Globus pallidus (tissue), 1 donor: ENCODE results near the gene IL21R.

Experiments used
- DNase-seq: peaks from one replicate; pipeline ENCODE4 v3.0.0-alpha.2; 2015; ENCODE audit warnings: low spot score

The IL21R gene

GRCh38 chr16:27401768-27402568, at the start of gene IL21R:
Gene IL21R (plus strand): TSS chr16:27402174. CDS start chr16:27430072, 27,898 bp downstream.
- DNase-seq, result peak; percentile 20

DNA sequence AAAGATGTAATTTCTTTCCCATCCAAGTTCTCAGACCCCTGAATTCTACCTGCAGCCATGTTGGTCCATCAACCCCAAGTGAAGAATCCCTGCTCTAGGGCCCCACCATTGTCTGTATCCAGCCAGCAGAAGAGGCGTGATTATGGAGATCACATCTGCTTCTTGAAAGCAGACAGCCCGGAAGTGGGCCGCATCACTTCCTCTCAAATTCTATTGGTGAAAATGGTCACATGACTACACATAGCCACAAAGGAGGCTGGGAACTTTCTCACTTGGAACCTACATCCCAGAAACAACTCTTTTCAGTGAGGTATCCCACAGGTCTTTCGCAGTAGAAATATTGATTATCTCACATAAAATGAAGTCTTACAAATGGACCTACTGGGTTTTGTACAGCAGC, 48.1 kb upstream of the IL21R start:
- no peak for DNase-seq

DNA sequence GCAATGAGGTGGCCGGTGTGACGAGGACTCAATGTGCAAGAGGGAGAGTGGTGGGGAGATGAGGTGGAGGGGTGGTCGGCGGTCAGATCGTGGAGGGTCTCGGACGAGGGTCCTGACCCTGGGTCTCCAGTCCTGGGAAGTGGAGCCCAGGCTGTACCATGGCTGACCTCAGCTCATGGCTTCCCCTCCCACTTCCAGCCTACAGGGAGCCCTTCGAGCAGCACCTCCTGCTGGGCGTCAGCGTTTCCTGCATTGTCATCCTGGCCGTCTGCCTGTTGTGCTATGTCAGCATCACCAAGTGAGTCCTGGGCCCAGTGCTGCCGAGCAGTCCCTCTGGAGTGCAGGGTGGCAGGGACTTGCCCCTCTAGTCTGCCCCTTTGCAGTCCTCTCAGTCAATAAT, 46.4 kb upstream of the IL21R start:
- DNase-seq, result no peak

GRCh38 chr16:27356794-27357193, 45.2 kb upstream of the IL21R start:
- no peak for DNase-seq

GRCh38 chr16:27359051-27359450, 42.9 kb upstream of the IL21R start:
- DNase-seq, result no peak

- DNase-seq, result no peak
These were observed 42.4 kb upstream of the IL21R start for GRCh38 chr16:27359615-27360014.

GRCh38 chr16:27361987-27362386, 40.0 kb upstream of the IL21R start:
- DNase-seq, result no peak

GRCh38 chr16:27362570-27363245, 39.3 kb upstream of the IL21R start:
- DNase-seq, result no peak

GRCh38 chr16:27363246-27363632, 38.7 kb upstream of the IL21R start:
- DNase-seq, result no peak

- DNase-seq, result no peak
These were observed 38.2 kb upstream of the IL21R start for GRCh38 chr16:27363797-27364196.

DNA sequence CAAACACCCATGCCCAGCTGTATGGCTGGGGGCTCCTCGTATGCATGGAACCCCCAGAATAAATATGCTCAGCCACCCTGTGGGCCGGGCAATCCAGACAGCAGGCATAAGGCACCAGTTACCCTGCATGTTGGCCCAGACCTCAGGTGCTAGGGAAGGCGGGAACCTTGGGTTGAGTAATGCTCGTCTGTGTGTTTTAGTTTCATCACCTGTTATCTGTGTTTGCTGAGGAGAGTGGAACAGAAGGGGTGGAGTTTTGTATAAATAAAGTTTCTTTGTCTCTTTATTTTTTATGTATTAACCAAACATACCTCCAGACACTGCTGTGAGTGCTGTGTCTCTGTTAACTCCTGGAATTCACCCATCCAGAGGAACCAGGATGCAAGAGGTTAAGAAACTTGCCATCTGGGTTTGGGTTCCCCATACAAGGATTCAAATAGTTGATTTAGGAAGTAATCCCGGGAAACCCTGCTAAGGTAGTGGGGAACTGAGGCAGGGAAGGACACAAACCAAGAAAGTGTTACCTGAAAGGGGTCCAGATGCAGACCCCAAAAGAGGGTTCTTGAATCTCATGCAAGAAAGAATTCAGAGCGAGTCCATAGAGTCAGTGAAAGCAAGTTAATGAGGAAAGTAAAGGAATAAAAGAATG, 37.4 kb upstream of the IL21R start:
- DNase-seq, result no peak

- no peak for DNase-seq
These were observed 36.6 kb upstream of the IL21R start for GRCh38 chr16:27365142-27366089.

DNA sequence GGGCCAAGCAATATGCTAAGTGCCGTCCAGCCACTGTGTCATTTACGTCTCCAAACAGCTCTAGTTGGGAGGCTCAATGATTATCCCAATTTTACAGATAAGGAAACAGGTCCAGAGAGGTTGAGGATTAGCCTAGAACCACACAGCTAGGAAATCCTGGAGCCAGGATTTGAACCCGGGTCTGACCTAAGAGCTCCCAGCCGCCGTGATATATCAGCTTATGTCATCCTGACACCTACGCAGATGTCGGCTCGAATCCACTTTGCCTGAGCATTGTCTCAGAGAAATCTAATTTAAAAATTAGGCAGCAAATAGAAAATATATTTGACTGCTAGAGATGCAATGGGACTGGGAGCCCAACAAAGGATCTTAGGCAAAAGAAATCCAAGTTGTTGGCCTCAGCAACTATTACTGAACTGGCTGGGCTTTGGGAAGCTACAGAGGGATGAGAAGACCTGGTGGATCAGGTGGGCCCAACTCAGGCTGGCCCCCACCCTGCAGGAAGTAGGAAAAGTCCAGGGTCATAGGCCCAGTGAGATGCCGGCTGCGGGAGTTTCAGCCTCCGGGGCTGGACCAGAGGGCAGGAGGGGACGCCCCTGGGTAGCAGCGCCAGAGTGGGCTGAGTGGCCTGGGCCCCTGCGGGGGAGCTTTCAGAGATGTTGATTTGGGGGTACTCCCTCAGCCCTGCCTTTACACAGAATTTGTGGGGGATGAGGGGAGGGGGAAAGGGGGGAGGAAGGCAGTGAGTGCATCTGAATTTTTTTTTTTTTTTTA, 35.1 kb upstream of the IL21R start:
- DNase-seq, result no peak

- DNase-seq, result peak; percentile 43
These were observed 34.3 kb upstream of the IL21R start for GRCh38 chr16:27367461-27368357.

DNA sequence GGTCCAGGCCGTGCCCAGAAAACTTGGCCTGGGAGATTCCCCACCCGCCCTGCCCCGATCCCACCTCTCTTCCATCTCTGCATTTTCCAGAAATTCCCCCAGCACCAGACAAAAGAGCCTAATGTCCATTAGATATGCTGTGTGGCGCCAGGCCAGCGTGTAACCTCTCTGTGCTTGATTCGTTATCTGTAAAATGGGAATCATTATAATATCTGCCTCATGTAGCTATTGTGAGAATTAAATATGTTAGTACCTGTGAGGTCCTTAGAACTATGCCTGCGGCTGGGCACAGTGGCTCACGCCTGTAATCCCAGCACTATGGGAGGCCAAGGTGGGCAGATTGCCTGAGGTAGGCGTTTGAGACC, 33.6 kb upstream of the IL21R start:
- DNase-seq, result no peak

GRCh38 chr16:27369806-27370205, 32.2 kb upstream of the IL21R start:
- no peak for DNase-seq

DNA sequence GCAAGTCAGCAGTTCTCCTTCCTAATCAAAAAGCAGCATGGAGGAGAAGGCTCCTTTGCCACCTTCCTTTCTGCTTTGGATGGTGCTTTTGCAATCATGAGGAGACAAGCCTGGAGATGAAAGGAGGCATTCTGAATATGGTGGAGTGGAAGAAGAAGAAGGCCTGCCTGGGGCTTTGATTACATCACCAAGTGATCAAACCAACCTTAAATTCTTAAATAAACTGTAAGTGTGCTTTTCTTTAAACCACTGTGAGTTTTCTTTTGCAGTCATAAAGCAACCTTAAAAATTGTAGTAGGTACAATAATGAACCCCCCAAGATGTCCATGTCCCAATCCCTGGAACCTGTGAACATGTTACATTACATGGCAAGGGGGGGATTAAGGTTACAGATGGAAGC, 31.7 kb upstream of the IL21R start:
- DNase-seq, result no peak

GRCh38 chr16:27373312-27373711, 28.7 kb upstream of the IL21R start:
- DNase-seq, result no peak

DNA sequence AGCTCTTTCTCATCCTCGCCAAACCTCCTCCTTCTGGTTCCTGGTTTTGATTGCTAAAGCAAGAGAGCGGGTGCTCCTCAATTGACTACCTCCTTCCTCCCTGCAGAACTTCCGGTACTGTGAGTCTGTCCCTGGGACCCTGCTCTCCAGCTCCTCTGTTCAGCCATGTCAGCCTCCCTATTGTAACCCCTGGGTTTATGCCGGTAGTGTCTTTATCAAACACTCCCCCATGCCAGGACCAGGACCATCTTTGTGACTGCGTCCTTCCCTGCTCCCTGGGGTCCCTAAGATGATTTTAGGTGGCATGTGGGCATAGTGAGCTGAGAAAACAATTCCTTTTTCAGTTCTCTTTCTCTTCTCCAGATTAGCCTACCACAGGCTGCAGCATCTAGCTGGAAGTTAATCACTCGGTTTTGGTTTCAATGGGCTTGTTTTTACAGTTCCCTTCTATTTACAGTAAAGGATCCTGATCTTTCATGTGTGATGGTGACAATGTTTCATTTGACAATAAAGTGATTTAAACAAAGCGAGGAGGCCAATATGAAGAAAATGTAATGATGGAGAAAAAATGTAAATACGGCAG, 27.7 kb upstream of the IL21R start:
- peak; percentile 33 for DNase-seq
